NCI-H2196 (cell line): ENCODE data around the gene FES.
"Not testable (repeated sequence)": the region's sequence is repeated elsewhere in the genome, so short reads cannot be mapped to it uniquely, and the experiment has no call there.

Experiments used
- DNase-seq: peaks from one replicate; lab custom pipeline; 2025; ENCODE audit not compliant: unreplicated experiment; lab: John Stamatoyannopoulos, UW

FES gene

DNA sequence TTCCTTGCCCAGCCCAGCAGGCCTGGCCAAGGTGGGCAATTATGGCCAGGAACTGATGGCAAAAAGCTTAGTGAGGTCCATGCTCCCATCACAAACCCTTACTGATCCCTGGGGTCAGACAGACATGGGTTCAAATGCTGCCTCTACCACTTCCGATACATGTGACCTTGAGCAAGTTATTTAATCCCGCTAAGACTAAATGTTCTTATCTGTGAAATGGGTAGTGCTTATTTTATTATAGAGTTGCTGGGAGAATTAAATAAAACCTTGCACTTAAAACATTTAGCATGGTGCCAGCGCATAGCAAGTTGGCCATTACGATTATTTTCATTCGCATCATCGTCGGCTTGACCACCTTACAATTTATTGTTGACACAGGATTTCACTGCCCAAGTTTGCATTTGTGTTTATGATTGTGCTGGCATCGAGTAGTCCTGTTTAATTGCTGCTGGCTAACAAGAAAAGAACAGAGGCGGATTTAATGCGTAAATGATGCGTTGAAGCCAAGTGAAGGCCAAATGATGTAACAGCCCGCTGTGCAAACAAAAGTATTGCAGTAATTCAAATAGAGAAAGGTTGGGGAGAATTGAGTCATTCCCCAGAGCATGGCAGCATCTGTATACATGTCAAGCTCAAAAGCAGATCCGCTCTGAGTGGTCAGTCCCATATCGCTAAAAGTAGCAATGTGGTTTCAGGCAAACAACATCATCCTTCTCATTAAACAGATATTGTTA, 23.2 kb upstream of the FES start:
- DNase-seq, result peak; percentile 62

DNA sequence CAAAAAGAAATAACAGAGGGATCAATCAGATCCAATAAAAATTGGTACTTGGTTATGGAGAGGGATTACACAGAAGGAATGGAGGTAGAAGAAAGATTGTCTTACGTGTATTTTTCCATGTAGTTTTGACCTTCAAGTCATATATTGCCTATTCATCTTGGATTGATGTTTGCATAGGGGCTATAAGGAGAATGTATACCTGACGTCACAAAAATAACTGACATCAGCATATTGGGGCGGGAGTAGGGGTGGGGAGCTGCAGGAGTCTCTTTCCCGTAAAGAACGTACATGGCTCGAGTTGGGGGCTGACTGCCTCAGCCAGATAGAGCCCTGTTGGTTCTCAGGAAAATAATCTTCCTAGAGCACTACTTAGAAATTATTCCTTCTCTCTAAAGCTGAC, 21.8 kb upstream of the FES start:
- DNase-seq, result no peak

DNA sequence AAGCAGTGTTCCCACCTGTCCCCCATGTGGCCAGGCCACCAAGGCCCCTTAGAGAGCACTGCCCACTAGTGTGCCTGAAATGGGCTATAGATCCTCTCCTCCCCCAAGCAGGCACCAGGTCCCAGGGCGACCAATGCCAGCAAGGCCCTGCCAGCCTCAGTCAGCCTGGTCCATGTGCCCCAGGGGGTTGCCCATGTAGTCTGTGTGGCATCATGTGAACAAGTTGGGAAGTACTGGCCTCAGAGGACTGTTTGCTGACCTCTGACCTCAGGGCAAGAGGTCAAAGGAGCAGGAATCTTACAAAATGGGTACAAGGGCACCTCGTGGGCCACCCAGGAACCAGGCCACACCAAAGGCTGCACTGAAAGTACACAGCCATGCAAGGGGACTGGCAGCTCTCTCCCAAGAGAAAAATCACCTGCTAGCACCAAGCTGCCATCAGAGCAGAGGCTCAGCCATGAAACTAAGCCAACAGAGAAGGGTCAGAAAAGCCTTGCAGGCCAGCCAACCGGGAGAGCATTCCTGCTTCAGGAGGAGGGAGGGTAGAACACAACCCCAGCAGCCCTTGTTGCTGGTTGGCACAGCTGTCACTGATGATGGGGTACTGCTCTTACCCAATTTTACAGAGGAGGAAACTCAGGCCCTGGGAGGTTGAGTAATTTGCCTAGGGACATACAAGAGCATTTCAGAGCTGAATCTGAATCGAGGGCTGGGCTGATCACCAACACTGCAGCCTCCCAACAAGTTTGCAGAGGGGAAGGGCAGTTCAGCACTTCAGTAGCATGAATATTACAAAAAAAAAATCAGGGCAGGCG, 21.1 kb upstream of the FES start:
- DNase-seq, result no peak

DNA sequence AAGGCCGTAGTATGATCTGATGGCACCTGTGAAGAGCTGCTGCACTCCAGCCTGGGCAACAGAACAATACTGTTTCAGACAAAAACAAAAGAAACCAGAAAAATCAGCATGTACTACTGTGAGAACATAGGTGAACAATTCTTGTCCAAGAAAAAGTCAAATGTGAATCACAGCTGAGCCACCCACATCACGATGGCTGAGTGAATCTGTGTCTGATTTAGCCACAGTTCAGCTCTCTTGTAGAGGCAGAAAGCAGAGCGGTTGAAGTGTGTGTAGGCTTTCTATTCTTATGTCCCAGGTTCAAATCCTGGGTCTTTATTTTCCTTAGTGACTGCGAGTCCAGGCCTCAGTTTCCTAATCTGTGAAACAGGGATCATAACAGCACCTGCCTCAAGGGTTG, 20.3 kb upstream of the FES start:
- no peak for DNase-seq

DNA sequence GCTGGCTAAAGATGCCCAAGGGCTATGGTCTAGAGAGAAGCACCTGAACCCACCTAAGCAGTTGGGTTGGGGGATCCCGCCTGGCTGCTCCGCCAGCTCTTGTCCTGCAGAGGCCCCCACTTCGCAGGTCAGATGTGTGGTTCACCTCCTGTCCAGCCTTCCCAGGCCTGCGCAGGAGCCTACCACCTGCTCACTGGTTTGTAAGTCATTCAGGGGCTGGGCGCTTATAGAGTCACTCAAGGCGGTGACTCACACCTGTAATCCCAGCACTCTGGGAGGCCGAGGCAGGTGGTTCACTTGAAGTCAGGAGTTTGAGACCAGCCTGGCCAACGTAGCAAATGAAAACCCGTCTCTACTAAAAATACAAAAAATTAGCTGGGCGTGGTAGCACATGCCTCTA, 19.8 kb upstream of the FES start:
- no peak for DNase-seq

DNA sequence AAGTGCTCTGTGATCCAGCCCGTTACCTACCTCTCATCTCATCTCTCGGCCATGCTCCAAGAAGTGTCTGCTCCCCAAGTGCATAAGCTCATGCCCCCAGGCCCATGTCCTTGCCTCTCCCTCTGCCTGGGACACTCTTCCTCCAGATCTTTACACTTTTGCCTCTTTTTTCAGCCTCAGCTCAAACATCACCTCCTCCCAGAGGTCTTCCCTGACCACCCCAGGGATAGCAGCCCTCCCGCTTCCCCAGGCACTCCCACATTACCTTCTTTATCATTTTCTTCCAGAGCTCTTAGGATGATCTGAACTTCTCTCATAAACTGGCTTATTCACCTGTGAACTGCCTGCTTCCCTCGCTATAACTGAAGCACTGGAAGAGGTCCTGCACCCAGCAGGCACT, 18.6 kb upstream of the FES start:
- DNase-seq, result no peak

DNA sequence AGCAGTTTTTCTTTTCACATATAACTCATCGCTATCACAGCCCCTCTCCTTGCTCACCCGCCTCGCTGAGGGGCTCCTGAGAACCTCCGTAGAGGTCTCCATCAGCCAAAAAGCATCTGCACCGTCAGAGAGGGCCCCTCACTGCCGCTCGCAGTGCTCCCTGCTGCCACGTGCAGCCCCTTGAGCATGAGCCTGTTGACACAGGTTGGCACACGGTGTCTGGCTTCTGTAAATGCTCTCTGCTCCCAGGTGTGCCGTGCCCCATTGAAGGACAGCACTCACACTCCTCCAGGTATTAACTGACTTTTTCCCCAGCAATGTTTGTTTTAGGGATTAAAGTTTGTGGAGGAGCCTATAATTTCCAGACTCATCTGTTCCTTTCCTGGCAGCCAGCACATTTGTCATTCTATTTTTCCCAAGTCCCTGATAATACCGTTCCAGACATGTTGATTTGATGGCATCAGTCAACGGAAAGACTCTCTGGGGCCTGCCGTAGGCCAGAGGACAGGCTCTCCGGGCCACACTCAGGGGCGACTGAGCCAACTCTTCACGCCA, 18.1 kb upstream of the FES start:
- no peak for DNase-seq

DNA sequence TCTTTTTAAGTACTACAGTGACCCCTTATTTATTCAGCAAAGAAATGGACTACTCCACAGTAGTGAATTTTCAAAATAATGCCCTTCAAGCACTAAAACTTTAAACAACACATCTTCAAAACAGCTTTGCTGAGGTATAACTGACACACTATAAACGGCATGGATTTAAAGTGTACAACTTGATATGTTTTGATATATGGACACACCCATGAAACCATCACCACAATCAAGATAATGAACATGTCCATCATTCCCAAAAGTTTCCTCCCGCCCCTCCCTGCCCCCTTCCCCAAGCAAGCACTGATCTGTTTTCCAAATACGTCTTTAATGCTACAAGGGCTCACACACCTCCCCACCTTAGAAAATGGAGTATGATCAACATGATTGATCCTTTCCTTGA, 17.5 kb upstream of the FES start:
- no peak for DNase-seq

DNA sequence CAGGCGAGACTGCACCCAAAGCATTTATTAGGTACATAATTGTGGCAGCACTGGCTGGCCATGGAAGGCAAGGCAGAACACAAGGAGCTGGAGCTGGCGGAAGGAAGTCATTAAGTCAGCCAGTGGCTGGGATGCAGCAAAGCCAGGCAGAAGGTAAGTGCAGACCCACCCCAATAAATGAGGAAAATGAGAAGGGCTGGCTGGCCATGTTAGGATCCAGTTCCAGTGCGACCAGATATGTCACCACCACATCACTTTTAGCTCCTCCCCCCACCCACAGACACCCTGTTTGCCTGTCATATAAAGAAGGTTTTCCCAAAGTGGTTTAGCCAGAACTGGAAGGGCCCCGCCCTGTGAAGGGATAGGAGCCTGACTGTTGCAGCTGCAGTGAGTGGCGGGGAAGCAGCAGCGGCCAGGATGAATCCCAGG, 16.0 kb upstream of the FES start, which contains the start of gene FURIN:
FURIN (plus strand) TSS at position 328 of the 429 bp plus-strand sequence. CDS start 7,153 bp downstream, outside the sequence.
- no peak for DNase-seq

DNA sequence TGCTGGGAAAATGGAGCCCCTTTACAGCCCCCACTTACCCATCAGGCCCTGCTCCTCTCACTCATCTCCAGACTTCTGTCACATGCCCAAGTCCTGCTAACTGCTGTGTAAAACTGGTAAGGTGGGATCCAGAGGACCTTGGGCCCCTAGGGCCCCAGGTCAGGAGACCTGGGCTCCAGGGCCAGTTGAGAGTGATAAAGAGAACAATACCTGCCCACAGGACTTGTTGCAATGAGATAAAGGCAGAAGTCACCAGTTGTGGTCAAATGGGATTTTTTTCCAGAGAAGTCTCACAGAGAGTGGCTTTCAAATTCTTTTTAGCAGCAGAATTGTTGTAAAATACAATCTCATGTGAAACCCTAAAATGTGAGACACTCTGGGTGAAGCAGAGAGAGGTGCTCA, 15.2 kb upstream of the FES start:
- DNase-seq, result no peak

DNA sequence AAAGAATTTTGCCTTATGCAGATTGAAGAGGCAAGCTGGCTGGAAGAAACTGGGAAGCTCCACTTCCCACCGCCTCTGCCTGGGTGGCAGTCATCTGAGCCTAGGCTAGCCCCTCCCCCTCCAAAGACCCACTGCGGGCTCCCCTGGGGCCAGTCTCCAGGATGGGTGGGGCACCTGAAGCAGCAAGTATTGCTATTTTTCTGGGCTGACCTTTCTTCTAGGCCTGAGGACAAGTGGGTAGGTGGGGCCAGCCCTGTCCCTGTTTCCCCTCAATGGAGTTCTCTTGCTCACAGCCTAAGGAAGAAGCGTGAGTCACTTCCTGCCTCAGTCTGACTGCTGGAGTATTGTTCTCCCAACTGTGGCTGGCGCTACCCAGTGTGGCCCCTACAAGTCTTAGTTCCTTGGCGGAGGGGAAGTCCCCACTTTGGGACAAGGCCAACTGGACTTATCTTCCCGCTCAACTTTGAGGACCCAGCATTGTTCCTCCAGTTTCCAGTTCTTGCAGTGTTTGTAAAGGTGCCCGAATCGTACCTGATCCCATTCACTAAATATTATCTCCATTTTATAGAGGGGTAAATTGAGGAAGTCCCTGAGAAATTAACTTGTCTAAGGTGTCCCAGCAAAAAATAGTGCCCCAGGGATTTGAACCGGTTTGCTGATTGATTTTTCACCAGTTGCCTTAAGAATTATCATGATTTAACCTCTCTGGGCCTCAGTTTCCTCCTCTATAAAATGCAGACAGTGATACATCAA, 14.5 kb upstream of the FES start:
- DNase-seq, result no peak

DNA sequence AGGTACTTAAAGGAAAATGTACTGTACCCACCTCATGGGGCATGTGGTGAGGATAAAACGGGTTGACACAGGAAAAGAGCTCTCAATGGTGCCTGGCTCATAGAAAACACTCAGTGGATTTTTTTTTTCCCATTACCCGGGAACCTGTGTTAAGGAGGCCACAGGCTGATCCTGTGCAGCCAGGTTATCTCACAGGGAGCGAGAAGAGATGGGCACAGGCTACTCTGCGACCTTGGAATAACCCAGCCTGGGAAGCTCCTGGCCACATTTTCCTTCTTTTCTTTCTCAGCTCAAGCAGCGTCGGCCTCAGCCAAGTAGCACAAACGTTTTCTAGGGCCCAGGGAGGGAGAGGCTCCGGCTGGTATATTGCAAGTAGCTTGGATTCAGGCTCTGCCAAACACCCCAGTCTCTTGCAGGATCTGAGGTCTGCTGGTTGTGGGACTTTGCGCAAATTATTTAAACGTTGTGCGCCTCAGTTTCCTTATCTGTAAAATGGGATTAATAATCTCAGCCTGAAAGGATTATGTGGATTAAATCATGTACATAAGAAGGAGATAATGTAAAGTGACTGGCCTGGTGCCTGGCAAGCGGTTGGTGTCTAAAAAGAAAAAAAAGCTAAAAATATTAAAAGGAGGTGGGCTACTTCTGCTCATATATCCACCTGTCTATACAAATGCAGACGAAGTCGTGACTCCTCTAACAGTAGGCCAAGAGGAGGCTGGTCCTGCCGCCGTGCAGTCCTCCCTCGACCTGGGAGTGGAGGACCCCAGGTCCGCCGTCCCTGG, 13.8 kb upstream of the FES start:
- DNase-seq, result no peak

DNA sequence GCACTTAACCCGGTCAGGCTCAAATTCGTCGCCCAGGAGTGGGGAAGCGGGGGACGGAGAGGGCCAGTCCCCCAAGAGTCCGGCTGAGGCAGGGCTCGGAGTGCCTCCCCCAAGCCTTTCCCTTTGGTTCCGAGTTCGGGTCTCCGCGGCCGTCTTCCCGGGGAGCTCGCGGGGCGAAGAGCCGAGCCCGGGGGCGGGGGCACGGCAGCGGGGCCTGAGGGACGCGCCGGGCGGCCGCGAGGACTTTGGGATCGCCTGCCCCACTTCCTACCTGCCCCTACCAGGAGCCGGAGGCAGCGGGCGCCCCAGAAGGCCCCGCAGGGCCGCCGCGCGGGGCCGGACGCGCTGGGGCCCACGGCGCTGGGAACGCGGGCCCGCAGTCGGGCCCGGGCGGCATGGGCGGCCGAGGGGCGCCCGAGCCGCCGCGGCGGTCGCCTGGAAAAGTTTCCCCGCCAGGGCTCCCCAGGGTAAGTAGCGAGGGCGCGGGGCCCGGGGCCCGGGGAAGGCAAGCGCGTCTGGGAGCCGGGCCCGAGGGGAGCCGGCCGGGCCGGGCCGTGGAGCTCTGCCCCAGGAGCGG, 13.1 kb upstream of the FES start:
- DNase-seq, result no peak

DNA sequence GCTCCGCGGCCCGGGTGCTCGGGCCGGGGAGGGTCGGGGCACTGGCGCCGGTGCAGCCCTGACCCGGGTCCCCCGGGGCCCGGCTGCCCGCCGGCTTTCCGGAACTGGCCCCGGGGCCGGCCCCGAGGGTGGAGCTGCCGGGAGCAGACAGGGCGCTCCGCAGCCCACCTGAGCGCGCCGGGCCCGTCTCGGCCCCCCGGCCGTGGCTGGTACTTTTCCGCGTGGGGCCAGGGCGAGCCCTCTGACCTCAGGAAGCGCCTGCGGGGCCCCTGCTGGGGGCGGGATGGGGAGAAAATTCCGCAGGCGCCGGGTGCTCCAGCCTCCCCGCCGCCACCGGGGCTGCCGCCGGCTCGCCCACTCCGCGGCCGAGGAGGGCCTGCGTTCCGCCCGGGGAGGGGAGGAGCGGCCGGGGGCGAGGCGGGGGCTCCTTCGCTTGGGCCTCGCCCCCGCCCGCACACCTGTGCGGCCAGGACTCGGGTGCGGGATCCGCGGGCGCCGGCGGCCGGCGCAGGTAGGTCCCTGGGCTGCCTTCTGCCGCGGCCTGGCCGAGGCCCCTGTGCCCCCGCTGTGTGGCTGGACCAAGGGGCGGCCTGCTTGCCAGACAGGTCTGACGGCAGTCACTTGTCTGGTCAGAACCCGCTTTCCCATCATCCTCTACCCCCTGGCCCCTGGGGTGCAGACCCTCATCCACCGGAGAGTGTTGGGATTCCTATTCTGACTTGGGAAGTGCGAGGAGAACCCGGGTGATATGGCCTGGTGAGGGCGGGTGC, 12.4 kb upstream of the FES start:
- DNase-seq, result no peak

DNA sequence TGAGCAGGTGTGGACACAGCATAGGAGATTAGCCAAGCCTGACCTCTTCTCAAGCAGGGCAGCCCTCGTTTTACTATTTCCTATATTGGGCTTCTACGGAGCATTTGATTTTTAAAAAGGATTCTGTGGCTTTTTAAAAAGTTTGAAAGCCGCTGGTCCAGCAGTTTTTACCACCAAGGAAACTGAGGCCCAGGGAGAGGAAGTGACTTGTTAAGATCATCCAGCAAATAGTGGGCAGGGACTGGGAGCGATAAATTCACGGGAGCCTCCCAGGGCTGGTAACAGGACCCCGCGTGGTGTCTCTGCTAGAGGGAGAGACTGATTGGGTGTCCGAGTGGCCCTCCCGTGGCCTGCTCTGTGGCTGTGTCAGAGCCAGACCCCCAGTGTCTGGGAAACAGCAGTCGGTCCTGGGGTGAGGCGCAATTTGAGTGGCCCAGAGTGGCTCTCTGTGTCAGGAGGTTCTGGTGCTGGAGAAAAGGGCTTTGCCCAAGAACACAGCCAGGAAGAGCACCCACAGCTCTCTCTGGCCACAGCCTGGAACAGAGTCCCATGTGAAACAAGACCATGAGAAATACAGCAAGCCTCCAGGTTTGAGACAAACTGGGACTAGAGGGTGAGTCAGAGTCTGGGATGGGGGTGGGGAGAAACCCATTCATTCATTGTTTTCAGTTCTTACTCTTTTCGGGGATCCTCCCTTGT, 11.7 kb upstream of the FES start:
- DNase-seq, result no peak

DNA sequence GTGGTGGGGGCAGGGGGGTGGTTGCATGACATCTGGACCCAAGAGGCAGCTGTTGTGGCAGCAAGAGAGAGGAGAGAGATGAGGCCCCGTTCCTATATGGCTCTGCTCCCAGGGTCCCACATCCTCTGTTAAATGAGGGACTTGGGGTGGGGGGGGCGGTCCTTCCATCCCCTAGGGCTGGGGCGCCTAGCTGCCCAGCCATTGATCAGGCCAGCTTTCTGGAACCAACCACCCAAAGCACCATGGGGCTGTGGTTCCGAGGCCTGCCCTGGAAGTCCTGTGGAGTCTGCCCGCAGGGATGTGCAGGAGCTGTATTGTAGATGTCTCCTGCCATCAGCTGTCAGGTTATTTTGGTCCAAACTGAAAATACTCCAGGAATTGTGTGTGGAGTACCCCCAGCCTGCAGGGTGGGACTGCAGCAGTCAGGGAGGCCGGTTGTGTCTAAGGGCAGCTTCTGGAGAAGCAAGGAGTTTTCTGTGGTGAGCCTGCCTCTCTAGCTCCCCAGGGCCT, 10.8 kb upstream of the FES start:
- no peak for DNase-seq

DNA sequence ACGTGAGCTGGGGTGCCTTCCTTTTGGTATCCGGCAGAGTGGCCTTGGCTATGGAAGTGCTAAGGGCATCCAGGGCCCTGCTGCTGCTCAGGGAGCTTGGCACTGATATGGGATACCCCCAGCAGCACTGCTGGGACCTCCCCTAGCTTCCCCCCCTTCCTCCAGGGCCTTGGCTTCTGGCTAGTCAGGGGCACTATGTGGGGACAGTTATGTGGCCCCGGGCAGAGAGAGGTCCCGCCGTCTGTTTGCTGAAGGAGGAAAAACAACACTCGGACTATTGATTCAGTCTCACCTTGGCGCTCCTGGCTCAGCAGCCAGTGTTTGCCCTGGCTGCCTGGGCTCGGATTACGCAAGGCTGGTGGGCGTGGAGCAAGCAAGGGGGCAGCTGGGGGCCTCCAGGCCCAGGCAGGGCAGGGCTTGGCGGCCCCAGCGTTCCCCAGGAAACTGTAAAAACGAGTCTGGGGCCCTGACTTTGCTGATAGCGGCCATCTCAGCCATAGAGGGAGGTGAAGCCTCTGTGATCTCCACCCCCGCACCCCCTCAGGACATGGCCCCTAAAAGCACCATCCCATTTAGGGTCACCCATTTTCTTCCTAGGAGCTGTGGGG, 10.2 kb upstream of the FES start:
- peak; percentile 51 for DNase-seq

DNA sequence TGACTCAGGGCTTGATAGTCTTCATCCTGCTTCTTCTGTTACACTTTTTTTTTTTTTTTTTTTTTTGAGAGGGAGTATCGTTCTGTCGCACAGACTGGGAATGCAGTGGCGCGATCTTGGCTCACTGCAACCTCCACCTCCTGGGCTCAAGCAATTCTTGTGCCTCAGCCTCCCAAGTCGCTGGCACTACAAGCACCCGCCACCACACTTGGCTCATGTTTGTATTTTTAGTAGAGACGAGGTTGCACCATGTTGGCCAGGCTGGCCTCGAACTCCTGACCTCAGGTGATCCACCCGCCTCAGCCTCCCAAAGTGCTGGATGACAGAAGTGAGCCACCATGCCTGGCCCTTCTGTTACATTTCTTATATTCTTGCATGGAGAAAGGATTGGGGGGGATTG, 9.3 kb upstream of the FES start:
- not testable (repeated sequence) for DNase-seq
